HL-60 (cell line): ENCODE results near the gene DUSP1.

Experiments used
- CTCF ChIP-seq: IDR thresholded peaks from one replicate; pipeline ENCODE4 v1.5.1; 2011; ENCODE audit warnings: low read length, control low read depth, inconsistent platforms; ENCODE audit not compliant: insufficient read depth
- GABPA ChIP-seq: IDR thresholded peaks from 2 replicates; pipeline ENCODE4 v1.6.1; 2012; ENCODE audit warnings: low read depth
- POLR2AphosphoS5 ChIP-seq: IDR thresholded peaks from 2 replicates; pipeline ENCODE4 v1.6.1; 2012; ENCODE audit warnings: low read depth
- REST ChIP-seq: IDR thresholded peaks from 2 replicates; pipeline ENCODE4 v1.6.1; 2012; ENCODE audit warnings: low read depth; ENCODE audit not compliant: insufficient replicate concordance
- SPI1 ChIP-seq: IDR thresholded peaks from 2 replicates; pipeline ENCODE4 v1.6.1; 2012; ENCODE audit warnings: low read depth, mild to moderate bottlenecking, borderline replicate concordance

- no peak for TF ChIP-seq REST
- TF ChIP-seq CTCF = no peak
- TF ChIP-seq SPI1 = no peak
- TF ChIP-seq GABPA = peak; percentile 11; the same call in 1 of the 2 replicates
- TF ChIP-seq POLR2AphosphoS5 = no peak; the same call in 1 of the 2 replicates
Observed at GRCh38 chr5:172775326-172776234, 4.6 kb upstream of the DUSP1 start.
